K562 (cell line): ENCODE measurements around the gene ZNF280D. TPM values are rescaled to one million over a fixed set of nuclear protein-coding genes. Genes with fewer than 3 reads are reported as not detected.
A peak's percentile ranks its signal among the peaks of the same experiment; 100 is the strongest.

Experiments
- CBFA2T2 ChIP-seq: fragments of 450-650 bp; conservative IDR thresholded peaks from 2 replicates; pipeline ENCODE4 v1.6.1; 2017; ENCODE audit warnings: mild to moderate bottlenecking
- CBFA2T3 ChIP-seq: fragments of 450-650 bp; IDR thresholded peaks from 2 replicates; pipeline ENCODE4 v1.6.1; 2017
- CBX5 ChIP-seq: IDR thresholded peaks from 2 replicates; pipeline ENCODE4 v1.6.1; 2014; ENCODE audit warnings: low read depth, borderline replicate concordance
- CEBPG ChIP-seq, 3 experiments: fragments of 200-800 bp in 1 of 3; sonication (Bioruptor generic) in 1 of 3; sonication (generic) in 1 of 3; formaldehyde crosslinking in 1 of 3; IDR thresholded peaks in 2 of 3; conservative IDR thresholded peaks in 1 of 3; 2 replicates each; pipeline versions ENCODE4 v1.6.1 to v1.8.0; 2016 to 2022; ENCODE audit warnings: missing compliant biosample characterization in 2 of 3, missing genetic modification characterization in 2 of 3, mild to moderate bottlenecking in 1 of 3, missing genetic modification reagents in 1 of 3
- DMBX1 ChIP-seq: fragments of 250-450 bp; sonication (Bioruptor Pico); IDR thresholded peaks from 2 replicates; pipeline ENCODE4 v1.8.0; 2022; ENCODE audit warnings: inconsistent platforms, mild to moderate bottlenecking, moderate library complexity, borderline replicate concordance
- IFI16 ChIP-seq: fragments of 250-450 bp; sonication (Bioruptor Pico); IDR thresholded peaks from 2 replicates; pipeline ENCODE4 v2.1.2; 2022; ENCODE audit warnings: mild to moderate bottlenecking, inconsistent platforms
- L3MBTL2 ChIP-seq: fragments of 450-650 bp; IDR thresholded peaks from 2 replicates; pipeline ENCODE4 v1.6.1; 2016; ENCODE audit warnings: mild to moderate bottlenecking, moderate library complexity
- MCM2 ChIP-seq: fragments of 450-650 bp; IDR thresholded peaks from 2 replicates; pipeline ENCODE4 v1.6.1; 2017; ENCODE audit warnings: low read depth, mild to moderate bottlenecking
- NR2C1 ChIP-seq, 2 experiments: fragments of 450-650 bp; IDR thresholded peaks; 2 replicates each; pipeline ENCODE4 v1.6.1; 2017; ENCODE audit warnings: mild to moderate bottlenecking in 2 of 2, antibody characterized with exemption in 1 of 2, inconsistent platforms in 1 of 2, missing compliant biosample characterization in 1 of 2, missing genetic modification characterization in 1 of 2
- POLR2B ChIP-seq: fragments of 450-650 bp; IDR thresholded peaks from 2 replicates; pipeline ENCODE4 v1.6.1; 2018; ENCODE audit warnings: low read depth; ENCODE audit not compliant: partially characterized antibody
- POLR2H ChIP-seq: IDR thresholded peaks from 2 replicates; pipeline ENCODE4 v1.6.1; 2016; ENCODE audit warnings: missing genetic modification characterization, low read depth, mild to moderate bottlenecking, control low read depth, missing compliant biosample characterization, moderate library complexity
- RAD21 ChIP-seq, 2 experiments: fragments of 250-450 bp in 1 of 2; fragments of 450-650 bp in 1 of 2; sonication (Bioruptor Pico) in 1 of 2; formaldehyde crosslinking in 1 of 2; IDR thresholded peaks in 1 of 2; conservative IDR thresholded peaks in 1 of 2; 2 replicates each; pipeline versions ENCODE4 v1.4.0 to v1.8.0; 2020 to 2022; ENCODE audit warnings: mild to moderate bottlenecking in 2 of 2, moderate library complexity in 1 of 2
- SUPT5H ChIP-seq: fragments of 450-650 bp; IDR thresholded peaks from 2 replicates; pipeline ENCODE4 v1.6.1; 2016
- U2AF2 ChIP-seq: fragments of 200-400 bp; formaldehyde crosslinking; optimal IDR thresholded peaks from 2 replicates; pipeline ENCODE3; 2017; ENCODE audit warnings: low read depth, mild to moderate bottlenecking, low read length
- WHSC1 ChIP-seq: IDR thresholded peaks from one replicate; pipeline ENCODE4 v1.6.1; 2012; ENCODE audit warnings: low read length, control low read depth, inconsistent platforms
- ZNF717 ChIP-seq: fragments of 250-450 bp; sonication (Bioruptor Pico); IDR thresholded peaks from 2 replicates; pipeline ENCODE4 v1.5.0; 2021
- polyA plus RNA-seq, 8 experiments: library from polyadenylated mRNA; depleted of rRNA in 4 of 8; stranded (reverse) in 5 of 8; unstranded in 3 of 8; fragments of >200 nt; fragmentation: Nextera tagmentation in 2 of 8; fragmentation: Illumina TruSeq in 1 of 8; extraction: Ambion mirVana in 2 of 8; extraction: Trizol in 1 of 8; gene quantifications; 2 replicates each; pipeline versions ENCODE4 v1.2.1 to v1.2.3, GENCODE V29; 2011 to 2014; ENCODE audit warnings: inconsistent platforms in 1 of 8, missing spikeins in 1 of 8
- total RNA-seq, 7 experiments: library from RNA; depleted of rRNA in 6 of 7; stranded (reverse); fragments of >200 nt in 6 of 7; fragmentation: Illumina TruSeq in 2 of 7; extraction: Trizol in 2 of 7; gene quantifications; 2 replicates each; pipeline versions ENCODE4 v1.2.1 to v1.2.3, GENCODE V29; 2011 to 2021; ENCODE audit warnings: low replicate concordance in 1 of 7
- TF ChIP-seq, protein P1 (sequence below): sonication (generic); IDR thresholded peaks from 2 replicates; pipeline ENCODE4 v1.6.1; 2016
- TF ChIP-seq, protein P2 (sequence below): IDR thresholded peaks from 3 replicates; pipeline ENCODE4 v1.6.1; 2011; ENCODE audit warnings: borderline replicate concordance, mild to moderate bottlenecking; ENCODE audit not compliant: insufficient read length, insufficient read depth
- TF ChIP-seq, protein P3 (sequence below): fragments of 450-650 bp; formaldehyde crosslinking; IDR thresholded peaks from 2 replicates; pipeline ENCODE4 v1.4.0; 2022; ENCODE audit warnings: missing genetic modification characterization
- TF ChIP-seq, protein P4 (sequence below): conservative IDR thresholded peaks from 2 replicates; pipeline ENCODE4 v1.6.1; 2011; ENCODE audit warnings: low read depth, mild to moderate bottlenecking, low read length; ENCODE audit not compliant: control insufficient read depth
- TF ChIP-seq, protein P5 (sequence below): fragments of 250-450 bp; sonication (Bioruptor Pico); IDR thresholded peaks from 2 replicates; pipeline ENCODE4 v1.8.0; 2022; ENCODE audit warnings: moderate library complexity, mild to moderate bottlenecking, inconsistent platforms
- TF ChIP-seq, protein P6 (sequence below): fragments of 250-450 bp; sonication (Bioruptor Pico); IDR thresholded peaks from 2 replicates; pipeline ENCODE4 v1.8.0; 2021; ENCODE audit warnings: mild to moderate bottlenecking, moderate library complexity

Gene ZNF280D
- total and polyA plus RNA-seq, 9 of the 15 experiments (the other 6 are each of a cell fraction or from before 2014, with no cell fraction given): 8.3 to 21.8 (median 18.4) TPM

DNA sequence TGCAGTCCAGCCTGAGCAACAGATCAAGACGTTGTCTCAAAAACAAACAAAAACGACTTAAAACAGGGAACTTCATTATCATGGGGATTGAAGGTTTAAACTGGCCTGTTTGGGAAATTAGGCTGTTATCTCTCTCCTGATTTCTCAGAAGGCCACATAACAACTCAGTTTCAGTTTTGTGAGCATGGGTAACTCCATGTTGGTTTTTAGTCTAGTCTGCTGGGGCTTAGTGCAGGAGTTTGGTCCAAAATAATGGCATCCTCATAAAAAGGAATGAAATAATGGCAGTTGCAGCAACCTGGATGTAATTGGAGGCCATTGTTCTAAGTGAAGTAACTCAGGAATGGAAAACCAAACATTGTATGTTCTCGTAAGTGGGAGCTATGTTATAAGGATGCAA is 2.3 kb upstream of the ZNF280D start (continued):
- no peak for TF ChIP-seq SUPT5H
- no peak for TF ChIP-seq CBX5
- TF ChIP-seq, protein P1, sequence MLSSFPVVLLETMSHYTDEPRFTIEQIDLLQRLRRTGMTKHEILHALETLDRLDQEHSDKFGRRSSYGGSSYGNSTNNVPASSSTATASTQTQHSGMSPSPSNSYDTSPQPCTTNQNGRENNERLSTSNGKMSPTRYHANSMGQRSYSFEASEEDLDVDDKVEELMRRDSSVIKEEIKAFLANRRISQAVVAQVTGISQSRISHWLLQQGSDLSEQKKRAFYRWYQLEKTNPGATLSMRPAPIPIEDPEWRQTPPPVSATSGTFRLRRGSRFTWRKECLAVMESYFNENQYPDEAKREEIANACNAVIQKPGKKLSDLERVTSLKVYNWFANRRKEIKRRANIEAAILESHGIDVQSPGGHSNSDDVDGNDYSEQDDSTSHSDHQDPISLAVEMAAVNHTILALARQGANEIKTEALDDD: no peak
- no peak; the same call in 1 of the 2 replicates for TF ChIP-seq POLR2H
- TF ChIP-seq, protein P2, sequence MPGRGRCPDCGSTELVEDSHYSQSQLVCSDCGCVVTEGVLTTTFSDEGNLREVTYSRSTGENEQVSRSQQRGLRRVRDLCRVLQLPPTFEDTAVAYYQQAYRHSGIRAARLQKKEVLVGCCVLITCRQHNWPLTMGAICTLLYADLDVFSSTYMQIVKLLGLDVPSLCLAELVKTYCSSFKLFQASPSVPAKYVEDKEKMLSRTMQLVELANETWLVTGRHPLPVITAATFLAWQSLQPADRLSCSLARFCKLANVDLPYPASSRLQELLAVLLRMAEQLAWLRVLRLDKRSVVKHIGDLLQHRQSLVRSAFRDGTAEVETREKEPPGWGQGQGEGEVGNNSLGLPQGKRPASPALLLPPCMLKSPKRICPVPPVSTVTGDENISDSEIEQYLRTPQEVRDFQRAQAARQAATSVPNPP: no peak
- TF ChIP-seq, protein P3, sequence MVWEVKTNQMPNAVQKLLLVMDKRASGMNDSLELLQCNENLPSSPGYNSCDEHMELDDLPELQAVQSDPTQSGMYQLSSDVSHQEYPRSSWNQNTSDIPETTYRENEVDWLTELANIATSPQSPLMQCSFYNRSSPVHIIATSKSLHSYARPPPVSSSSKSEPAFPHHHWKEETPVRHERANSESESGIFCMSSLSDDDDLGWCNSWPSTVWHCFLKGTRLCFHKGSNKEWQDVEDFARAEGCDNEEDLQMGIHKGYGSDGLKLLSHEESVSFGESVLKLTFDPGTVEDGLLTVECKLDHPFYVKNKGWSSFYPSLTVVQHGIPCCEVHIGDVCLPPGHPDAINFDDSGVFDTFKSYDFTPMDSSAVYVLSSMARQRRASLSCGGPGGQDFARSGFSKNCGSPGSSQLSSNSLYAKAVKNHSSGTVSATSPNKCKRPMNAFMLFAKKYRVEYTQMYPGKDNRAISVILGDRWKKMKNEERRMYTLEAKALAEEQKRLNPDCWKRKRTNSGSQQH (CRISPR knock-in tag): peak; percentile 90; the same call in 1 of the 2 replicates
- TF ChIP-seq WHSC1: no peak
- TF ChIP-seq CBFA2T3: no peak
- TF ChIP-seq CBFA2T2: no peak
- TF ChIP-seq, protein P4, sequence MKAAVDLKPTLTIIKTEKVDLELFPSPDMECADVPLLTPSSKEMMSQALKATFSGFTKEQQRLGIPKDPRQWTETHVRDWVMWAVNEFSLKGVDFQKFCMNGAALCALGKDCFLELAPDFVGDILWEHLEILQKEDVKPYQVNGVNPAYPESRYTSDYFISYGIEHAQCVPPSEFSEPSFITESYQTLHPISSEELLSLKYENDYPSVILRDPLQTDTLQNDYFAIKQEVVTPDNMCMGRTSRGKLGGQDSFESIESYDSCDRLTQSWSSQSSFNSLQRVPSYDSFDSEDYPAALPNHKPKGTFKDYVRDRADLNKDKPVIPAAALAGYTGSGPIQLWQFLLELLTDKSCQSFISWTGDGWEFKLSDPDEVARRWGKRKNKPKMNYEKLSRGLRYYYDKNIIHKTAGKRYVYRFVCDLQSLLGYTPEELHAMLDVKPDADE: no peak
- TF ChIP-seq POLR2B: no peak
- TF ChIP-seq MCM2: no peak
- TF ChIP-seq IFI16 (CRISPR knock-in tag): peak; percentile 86
- TF ChIP-seq RAD21 (CRISPR knock-in tag; conservative IDR thresholded peaks at IDR 0.05 in 1 of 2, IDR thresholded peaks at IDR 0.05 in 1 of 2): no peak; a peak in 1 of 4 replicates
- TF ChIP-seq, protein P5, sequence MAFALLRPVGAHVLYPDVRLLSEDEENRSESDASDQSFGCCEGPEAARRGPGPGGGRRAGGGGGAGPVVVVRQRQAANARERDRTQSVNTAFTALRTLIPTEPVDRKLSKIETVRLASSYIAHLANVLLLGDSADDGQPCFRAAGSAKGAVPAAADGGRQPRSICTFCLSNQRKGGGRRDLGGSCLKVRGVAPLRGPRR (CRISPR knock-in tag): peak; percentile 90
- TF ChIP-seq NR2C1 (IDR thresholded peaks at IDR 0.05): no peak
- TF ChIP-seq NR2C1 (tag; IDR thresholded peaks at IDR 0.05): peak; percentile 91
- peak; percentile 80; the same call in 1 of the 2 replicates for TF ChIP-seq ZNF717 (CRISPR knock-in tag)
- TF ChIP-seq L3MBTL2: no peak
- TF ChIP-seq DMBX1: peak; percentile 99
- no peak for TF ChIP-seq U2AF2
- no peak for TF ChIP-seq CEBPG (CRISPR knock-in tag; IDR thresholded peaks at IDR 0.05)
- TF ChIP-seq CEBPG (tag; conservative IDR thresholded peaks at IDR 0.05 in 1 of 2, IDR thresholded peaks at IDR 0.05 in 1 of 2): no peak
- TF ChIP-seq, protein P6, sequence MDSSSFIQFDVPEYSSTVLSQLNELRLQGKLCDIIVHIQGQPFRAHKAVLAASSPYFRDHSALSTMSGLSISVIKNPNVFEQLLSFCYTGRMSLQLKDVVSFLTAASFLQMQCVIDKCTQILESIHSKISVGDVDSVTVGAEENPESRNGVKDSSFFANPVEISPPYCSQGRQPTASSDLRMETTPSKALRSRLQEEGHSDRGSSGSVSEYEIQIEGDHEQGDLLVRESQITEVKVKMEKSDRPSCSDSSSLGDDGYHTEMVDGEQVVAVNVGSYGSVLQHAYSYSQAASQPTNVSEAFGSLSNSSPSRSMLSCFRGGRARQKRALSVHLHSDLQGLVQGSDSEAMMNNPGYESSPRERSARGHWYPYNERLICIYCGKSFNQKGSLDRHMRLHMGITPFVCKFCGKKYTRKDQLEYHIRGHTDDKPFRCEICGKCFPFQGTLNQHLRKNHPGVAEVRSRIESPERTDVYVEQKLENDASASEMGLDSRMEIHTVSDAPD (CRISPR knock-in tag): peak; percentile 76; the same call in 1 of the 2 replicates
